B cell (primary cell): ENCODE measurements around the gene FFAR4. TPM values are rescaled to one million over a fixed set of nuclear protein-coding genes. Genes with fewer than 3 reads are reported as not detected.
"Not testable (repeated sequence)": the region's sequence is repeated elsewhere in the genome, so short reads cannot be mapped to it uniquely, and the experiment has no call there.

Source experiments
- ATAC-seq: fragments of 200-7000 bp; cut with Tn5 transposase; one replicate; pipeline ENCODE4 v1.10.0; 2021; ENCODE audit warnings: low read depth, mild to moderate bottlenecking, moderate number of reproducible peaks, moderate library complexity
- CTCF ChIA-PET: fragments of 350-600 bp; sonication (Branson Sonifier 250); formaldehyde crosslinking; loops from one replicate; lab custom pipeline; 2021; ENCODE audit warnings: antibody characterized with exemption, inconsistent platforms; lab: Charles Lee
- POLR2A ChIA-PET: fragments of 350-600 bp; sonication (Branson Sonifier 250); formaldehyde crosslinking; loops from one replicate; lab custom pipeline; 2021; ENCODE audit warnings: antibody characterized with exemption; lab: Charles Lee
- DNase-seq: peaks from one replicate; pipeline ENCODE4 v3.0.0; 2013
- H2AFZ ChIP-seq: 2 replicates; pipeline ENCODE4 v1.6.1; 2012; ENCODE audit warnings: mild to moderate bottlenecking, low read depth, low read length; ENCODE audit not compliant: insufficient read depth, poor library complexity, severe bottlenecking
- H3K27ac ChIP-seq, 2 donors: 1 replicate in 1 of 2; 2 replicates in 1 of 2; pipeline ENCODE4 v1.5.1; 2012 to 2013; ENCODE audit warnings: low read length in 2 of 2, mild to moderate bottlenecking in 2 of 2, moderate library complexity in 1 of 2
- H3K27me3 ChIP-seq, 4 experiments: fragments of 200-600 bp in 1 of 4; sonication (generic) in 1 of 4; replicated peaks in 1 of 4; 1 replicate in 2 of 4; 2 replicates in 2 of 4; pipeline versions ENCODE4 v1.6.1 to v1.7.0; 2013 to 2016; ENCODE audit warnings: low read length in 3 of 4, mild to moderate bottlenecking in 2 of 4, mixed read lengths in 1 of 4, moderate library complexity in 1 of 4; ENCODE audit not compliant: insufficient read depth in 4 of 4, control insufficient read depth in 3 of 4; ENCODE audit errors: control extremely low read depth in 1 of 4
- H3K36me3 ChIP-seq, 2 experiments: replicated peaks in 1 of 2; 1 replicate in 1 of 2; 2 replicates in 1 of 2; pipeline versions ENCODE4 v1.6.1 to v1.7.1; 2013; ENCODE audit warnings: low read length in 1 of 2; ENCODE audit not compliant: insufficient read depth in 2 of 2, control insufficient read depth in 1 of 2; ENCODE audit errors: control extremely low read depth in 1 of 2, extremely low read depth in 1 of 2
- H3K4me1 ChIP-seq, 2 donors: fragments of 200-600 bp in 1 of 2; sonication (generic) in 1 of 2; 1 replicate in 1 of 2; 2 replicates in 1 of 2; pipeline versions ENCODE4 v1.5.1 to v1.6.1; 2013 to 2017; ENCODE audit warnings: low read length in 2 of 2; ENCODE audit not compliant: control insufficient read depth in 2 of 2, insufficient read depth in 2 of 2
- H3K4me2 ChIP-seq: replicated peaks from 2 replicates; pipeline ENCODE3; 2012; ENCODE audit warnings: mild to moderate bottlenecking, low read depth, low read length; ENCODE audit not compliant: poor library complexity, severe bottlenecking
- H3K4me3 ChIP-seq, 5 experiments: fragments of 200-600 bp in 1 of 5; sonication (generic) in 1 of 5; 1 replicate in 3 of 5; 2 replicates in 2 of 5; pipeline versions ENCODE4 v1.5.1 to v1.7.0; 2011 to 2016; ENCODE audit warnings: low read length in 4 of 5, mild to moderate bottlenecking in 4 of 5, low read depth in 2 of 5, control low read depth in 1 of 5, moderate library complexity in 1 of 5; ENCODE audit not compliant: insufficient read depth in 1 of 5; ENCODE audit errors: control extremely low read depth in 1 of 5, extremely low read depth in 1 of 5
- H3K79me2 ChIP-seq: fragments of 200-600 bp; sonication (generic); one replicate; pipeline ENCODE4 v1.6.0; 2016; ENCODE audit warnings: low read length; ENCODE audit not compliant: control insufficient read depth, insufficient read depth
- H3K9ac ChIP-seq: fragments of 200-600 bp; sonication (generic); 2 replicates; pipeline ENCODE4 v1.6.1; 2017; ENCODE audit warnings: mild to moderate bottlenecking, low read length, moderate library complexity
- H3K9me3 ChIP-seq, 3 donors: one replicate each; pipeline versions ENCODE4 v1.6.1 to v1.7.1; 2013; ENCODE audit warnings: low read length in 2 of 3; ENCODE audit not compliant: control insufficient read depth in 2 of 3, insufficient read depth in 1 of 3; ENCODE audit errors: control extremely low read depth in 1 of 3
- H4K20me1 ChIP-seq: 2 replicates; pipeline ENCODE4 v1.6.0; 2012; ENCODE audit warnings: mild to moderate bottlenecking, low read length; ENCODE audit not compliant: insufficient read depth, control insufficient read depth, poor library complexity, severe bottlenecking
- H3K27ac Mint-ChIP-seq: one replicate; pipeline ENCODE4 v1.8.0; 2021; ENCODE audit warnings: mixed read lengths
- H3K27me3 Mint-ChIP-seq: one replicate; pipeline ENCODE4 v1.8.0; 2021; ENCODE audit warnings: mixed read lengths
- H3K4me1 Mint-ChIP-seq: one replicate; pipeline ENCODE4 v1.8.0; 2021; ENCODE audit warnings: mixed read lengths
- H3K4me3 Mint-ChIP-seq: one replicate; pipeline ENCODE4 v1.8.0; 2021; ENCODE audit warnings: mixed read lengths
- H3K9me3 Mint-ChIP-seq: one replicate; pipeline ENCODE4 v1.8.0; 2022; ENCODE audit warnings: mixed read lengths; ENCODE audit not compliant: insufficient read depth
- EZH2 ChIP-seq: IDR thresholded peaks from 2 replicates; pipeline ENCODE4 v1.6.1; 2012; ENCODE audit warnings: borderline replicate concordance, low read depth, mild to moderate bottlenecking, moderate library complexity, low read length; ENCODE audit not compliant: insufficient read depth, poor library complexity, severe bottlenecking
- WGBS: methylation state at CpG from one replicate; pipeline ENCODE4 v1.1.5; 2013; ENCODE audit warnings: missing lambda C conversion rate; ENCODE audit not compliant: insufficient coverage; 5-methylcytosine and 5-hydroxymethylcytosine counted together
- intact Hi-C: fragments of 100-400 bp; cut with micrococcal nuclease; formaldehyde crosslinking; loops from one replicate; pipeline ENCODE4 v1.10.0; 2022
- polyA plus RNA-seq: library from polyadenylated mRNA; depleted of rRNA; stranded (reverse); fragments of >200 nt; gene quantifications from 2 replicates; pipeline ENCODE4 v1.2.3, GENCODE V29; 2012
- total RNA-seq, 2 donors: library from RNA; stranded (reverse); fragments of 120-200 nt in 1 of 2; gene quantifications; 1 replicate in 1 of 2; 2 replicates in 1 of 2; pipeline versions ENCODE4 v1.2.3 to v1.2.4, GENCODE V29; 2013 to 2022
- TF ChIP-seq, protein P1 (sequence below): fragments of 200-600 bp; IDR thresholded peaks from one replicate; pipeline ENCODE4 v1.8.0; 2022; ENCODE audit warnings: antibody characterized with exemption, mild to moderate bottlenecking

FFAR4 gene
- total and polyA plus RNA-seq, 2 donors (not counting 1 experiment from before 2014, with no cell fraction given) = not detected

DNA sequence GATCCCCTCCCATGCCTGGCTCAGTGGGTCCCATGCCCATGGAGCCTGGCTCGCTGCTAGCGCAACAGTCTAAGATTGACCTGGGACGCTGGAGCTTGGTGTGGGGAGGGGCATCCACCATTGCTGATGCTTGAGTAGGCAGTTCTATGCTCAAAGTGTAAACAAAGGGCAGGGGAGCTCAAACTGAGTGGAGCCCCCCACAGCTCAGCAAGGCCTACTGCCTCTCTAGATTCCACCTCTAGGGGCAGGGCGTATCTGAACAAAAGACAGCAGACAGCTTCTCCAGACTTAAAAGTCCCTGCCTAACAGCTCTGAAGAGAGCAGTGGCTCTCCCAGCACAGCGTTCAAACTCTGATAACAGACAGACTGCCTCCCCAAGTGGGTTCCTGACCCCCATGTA lies 31.2 kb upstream of the FFAR4 start:
- Mint-ChIP-seq H3K27me3 (peaks cover 26% of the 10 kb centered on the region), H3K4me1 (no peaks in the 10 kb centered on the region), H3K27ac (no peak overlapping the region), H3K9me3 (no peaks in the 10 kb centered on the region), H3K4me3 (no peak overlapping the region)
- peaks cover 0 to 3% (median 0%) of the 10 kb centered on the region in 4 experiments for H3K27me3 ChIP-seq
- WGBS = 97% methylated on average over 5 of the region's 5 CpGs
- ChIA-PET CTCF (no interaction called here), POLR2A (no interaction called here)
- no peak overlapping the region for H3K9ac ChIP-seq
- no peaks in the 10 kb centered on the region for H3K9me3 ChIP-seq
- TF ChIP-seq EZH2 = no peak
- TF ChIP-seq, protein P1, sequence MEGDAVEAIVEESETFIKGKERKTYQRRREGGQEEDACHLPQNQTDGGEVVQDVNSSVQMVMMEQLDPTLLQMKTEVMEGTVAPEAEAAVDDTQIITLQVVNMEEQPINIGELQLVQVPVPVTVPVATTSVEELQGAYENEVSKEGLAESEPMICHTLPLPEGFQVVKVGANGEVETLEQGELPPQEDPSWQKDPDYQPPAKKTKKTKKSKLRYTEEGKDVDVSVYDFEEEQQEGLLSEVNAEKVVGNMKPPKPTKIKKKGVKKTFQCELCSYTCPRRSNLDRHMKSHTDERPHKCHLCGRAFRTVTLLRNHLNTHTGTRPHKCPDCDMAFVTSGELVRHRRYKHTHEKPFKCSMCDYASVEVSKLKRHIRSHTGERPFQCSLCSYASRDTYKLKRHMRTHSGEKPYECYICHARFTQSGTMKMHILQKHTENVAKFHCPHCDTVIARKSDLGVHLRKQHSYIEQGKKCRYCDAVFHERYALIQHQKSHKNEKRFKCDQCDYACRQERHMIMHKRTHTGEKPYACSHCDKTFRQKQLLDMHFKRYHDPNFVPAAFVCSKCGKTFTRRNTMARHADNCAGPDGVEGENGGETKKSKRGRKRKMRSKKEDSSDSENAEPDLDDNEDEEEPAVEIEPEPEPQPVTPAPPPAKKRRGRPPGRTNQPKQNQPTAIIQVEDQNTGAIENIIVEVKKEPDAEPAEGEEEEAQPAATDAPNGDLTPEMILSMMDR = no peak
- no peak overlapping the region for H2AFZ ChIP-seq
- H3K4me2 ChIP-seq = no peak overlapping the region
- H3K79me2 ChIP-seq = no peaks in the 10 kb centered on the region
- no peak overlapping the region for H3K4me3 ChIP-seq
- no peak overlapping the region for H3K27ac ChIP-seq
- no peaks in the 10 kb centered on the region for H4K20me1 ChIP-seq
- DNase-seq = no peak
- no peaks in the 10 kb centered on the region for H3K36me3 ChIP-seq
- ATAC-seq = no peak
- no peaks in the 10 kb centered on the region for H3K4me1 ChIP-seq
- intact Hi-C loops = no loop called here

DNA sequence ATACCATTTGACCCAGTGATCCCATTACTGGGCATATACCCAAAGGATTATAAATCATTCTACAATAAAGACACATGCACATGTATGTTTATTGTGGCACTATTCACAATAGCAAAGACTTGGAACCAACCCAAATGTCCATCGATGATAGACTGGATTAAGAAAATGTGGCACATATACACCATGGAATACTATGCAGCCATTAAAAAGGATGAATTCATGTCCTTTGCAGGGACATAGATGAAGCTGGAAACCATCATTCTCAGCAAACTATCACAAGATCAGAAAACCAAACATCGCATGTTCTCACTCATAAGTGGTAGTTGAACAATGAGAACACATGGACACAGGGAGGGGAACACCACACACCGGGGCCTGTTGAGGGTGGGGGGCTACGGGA lies 25.6 kb upstream of the FFAR4 start:
- H3K27me3 ChIP-seq, H3K27ac Mint-ChIP-seq, H4K20me1 ChIP-seq, H3K4me3 ChIP-seq, H3K36me3 ChIP-seq, H3K4me2 ChIP-seq, H3K27ac ChIP-seq, DNase-seq, H3K9me3 Mint-ChIP-seq, H3K4me1 ChIP-seq, H2AFZ ChIP-seq, H3K4me1 Mint-ChIP-seq, POLR2A ChIA-PET, intact Hi-C loops, CTCF ChIA-PET, H3K4me3 Mint-ChIP-seq, H3K9ac ChIP-seq, ATAC-seq, H3K9me3 ChIP-seq, H3K79me2 ChIP-seq: not testable (repeated sequence)
- peaks cover 28% of the 10 kb centered on the region for H3K27me3 Mint-ChIP-seq
- no CpG with 5 or more reads among the region's 4 CpGs for WGBS
